OCI-M1 (cell line): ENCODE data around the gene INPP5K.

Experiments used
- DNase-seq: peaks from one replicate; lab custom pipeline; 2025; lab: John Stamatoyannopoulos, UW

Gene INPP5K

GRCh38 chr17:1505586-1505985 lies 10.8 kb downstream of the INPP5K start:
- DNase-seq, result no peak

- DNase-seq, result no peak
These were observed 11.5 kb downstream of the INPP5K start for GRCh38 chr17:1504866-1505265.

- DNase-seq, result no peak
These were observed 12.7 kb downstream of the INPP5K start for GRCh38 chr17:1503699-1504098.

- peak; percentile 60 for DNase-seq
These were observed 17.5 kb downstream of the INPP5K start for GRCh38 chr17:1498869-1499268.

GRCh38 chr17:1498233-1498632 lies 18.2 kb downstream of the INPP5K start:
- no peak for DNase-seq

- DNase-seq, result no peak
These were observed 18.6 kb downstream of the INPP5K start for GRCh38 chr17:1497831-1498230.

GRCh38 chr17:1496869-1497268 lies 19.5 kb downstream of the INPP5K start:
- DNase-seq, result no peak

GRCh38 chr17:1495265-1495989 lies 21.0 kb downstream of the INPP5K start:
- DNase-seq, result no peak

- no peak for DNase-seq
These were observed 21.6 kb downstream of the INPP5K start for GRCh38 chr17:1494736-1495253.

GRCh38 chr17:1494203-1494602 lies 22.2 kb downstream of the INPP5K start:
- no peak for DNase-seq

- DNase-seq, result no peak
These were observed 23.0 kb downstream of the INPP5K start for GRCh38 chr17:1493291-1493980.

GRCh38 chr17:1492249-1493206 lies 23.9 kb downstream of the INPP5K start, which contains the start of gene MYO1C:
Gene MYO1C (minus strand): TSS chr17:1492686. CDS start chr17:1492487, 199 bp downstream.
- no peak for DNase-seq

- peak; percentile 16 for DNase-seq
These were observed 24.8 kb downstream of the INPP5K start for GRCh38 chr17:1491443-1492248.

GRCh38 chr17:1490643-1491442 lies 25.6 kb downstream of the INPP5K start:
- peak; percentile 53 for DNase-seq

- peak; percentile 5 for DNase-seq
These were observed 27.6 kb downstream of the INPP5K start for GRCh38 chr17:1488826-1489270.

- DNase-seq, result peak; percentile 41
These were observed 28.2 kb downstream of the INPP5K start for GRCh38 chr17:1487939-1488825.

- DNase-seq, result no peak
These were observed 29.4 kb downstream of the INPP5K start for GRCh38 chr17:1486802-1487695.
